Measurements from ENCODE around the gene APBA2.

APBA2 gene

GRCh38 chr15:28921919-28922706 lies 36.3 kb downstream of the APBA2 start:
- no peak for DNase-seq (ENCODE audit: low read depth)
- TF ChIP-seq CTCF (IDR thresholded peaks at IDR 0.05; ENCODE audit: low read depth, low read length, missing control alignments), result peak; percentile 41
- H3K4me3 ChIP-seq (ENCODE audit: low read depth, low read length), result no peak overlapping the region
- in situ Hi-C loops (cut with HindIII; ENCODE audit: low sequenced_read_pairs), result no loop called here

- DNase-seq (ENCODE audit: low read depth), result no peak
- in situ Hi-C loops (cut with HindIII; ENCODE audit: low sequenced_read_pairs), result no loop called here
- no peak overlapping the region for H3K4me3 ChIP-seq (ENCODE audit: low read depth, low read length)
- no peak for TF ChIP-seq CTCF (IDR thresholded peaks at IDR 0.05; ENCODE audit: low read depth, low read length, missing control alignments)
Measured at GRCh38 chr15:28922707-28923012, 36.9 kb downstream of the APBA2 start.

GRCh38 chr15:28923726-28924280 lies 38.0 kb downstream of the APBA2 start:
- H3K4me3 ChIP-seq (ENCODE audit: low read depth, low read length), result no peak overlapping the region
- TF ChIP-seq CTCF (IDR thresholded peaks at IDR 0.05; ENCODE audit: low read depth, low read length, missing control alignments), result no peak
- no peak for DNase-seq (ENCODE audit: low read depth)
- in situ Hi-C loops (cut with HindIII; ENCODE audit: low sequenced_read_pairs), result no loop called here

GRCh38 chr15:28927043-28927442 lies 41.3 kb downstream of the APBA2 start:
- DNase-seq (ENCODE audit: low read depth), result no peak
- in situ Hi-C loops (cut with HindIII; ENCODE audit: low sequenced_read_pairs), result no loop called here
- TF ChIP-seq CTCF (IDR thresholded peaks at IDR 0.05; ENCODE audit: low read depth, low read length, missing control alignments), result no peak
- H3K4me3 ChIP-seq (ENCODE audit: low read depth, low read length), result no peak overlapping the region

- in situ Hi-C loops (cut with HindIII; ENCODE audit: low sequenced_read_pairs), result no loop called here
- H3K4me3 ChIP-seq (ENCODE audit: low read depth, low read length), result no peak overlapping the region
- no peak for DNase-seq (ENCODE audit: low read depth)
- TF ChIP-seq CTCF (IDR thresholded peaks at IDR 0.05; ENCODE audit: low read depth, low read length, missing control alignments), result no peak
Measured at GRCh38 chr15:28929200-28929599, 43.4 kb downstream of the APBA2 start.

- in situ Hi-C loops (cut with HindIII; ENCODE audit: low sequenced_read_pairs), result no loop called here
- no peak for DNase-seq (ENCODE audit: low read depth)
- TF ChIP-seq CTCF (IDR thresholded peaks at IDR 0.05; ENCODE audit: low read depth, low read length, missing control alignments), result no peak
- H3K4me3 ChIP-seq (ENCODE audit: low read depth, low read length), result no peak overlapping the region
Measured at GRCh38 chr15:28930011-28930410, 44.2 kb downstream of the APBA2 start.
